ENCODE results near the gene DGLUCY.

DNA sequence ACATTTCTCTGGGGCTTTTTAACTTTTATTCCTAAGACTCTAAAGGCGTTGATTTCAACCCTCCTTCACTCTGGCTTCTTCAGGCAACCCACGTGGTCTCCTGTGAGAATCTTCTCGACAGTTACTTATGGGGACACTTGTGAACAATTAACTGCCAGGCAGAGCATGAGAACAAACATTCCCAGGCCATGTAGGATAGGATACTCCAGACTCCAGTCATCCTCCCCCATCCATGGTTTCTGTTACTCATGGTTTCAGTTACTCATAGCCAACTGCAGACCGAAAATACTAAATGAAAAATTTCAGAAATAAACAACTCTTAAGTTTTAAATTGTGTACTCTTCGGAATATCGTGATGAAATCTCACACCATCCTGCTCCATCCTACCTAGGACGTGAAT is 111.2 kb downstream of the DGLUCY start:
- no peak for TF ChIP-seq MZF1 (tag by site-specific recombination; IDR thresholded peaks at IDR 0.05; ENCODE audit: borderline replicate concordance)
- TF ChIP-seq, protein P1, sequence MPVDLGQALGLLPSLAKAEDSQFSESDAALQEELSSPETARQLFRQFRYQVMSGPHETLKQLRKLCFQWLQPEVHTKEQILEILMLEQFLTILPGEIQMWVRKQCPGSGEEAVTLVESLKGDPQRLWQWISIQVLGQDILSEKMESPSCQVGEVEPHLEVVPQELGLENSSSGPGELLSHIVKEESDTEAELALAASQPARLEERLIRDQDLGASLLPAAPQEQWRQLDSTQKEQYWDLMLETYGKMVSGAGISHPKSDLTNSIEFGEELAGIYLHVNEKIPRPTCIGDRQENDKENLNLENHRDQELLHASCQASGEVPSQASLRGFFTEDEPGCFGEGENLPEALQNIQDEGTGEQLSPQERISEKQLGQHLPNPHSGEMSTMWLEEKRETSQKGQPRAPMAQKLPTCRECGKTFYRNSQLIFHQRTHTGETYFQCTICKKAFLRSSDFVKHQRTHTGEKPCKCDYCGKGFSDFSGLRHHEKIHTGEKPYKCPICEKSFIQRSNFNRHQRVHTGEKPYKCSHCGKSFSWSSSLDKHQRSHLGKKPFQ (tag by site-specific recombination; IDR thresholded peaks at IDR 0.05) = no peak
- no peak for TF ChIP-seq ZNF747 (tag by site-specific recombination; IDR thresholded peaks at IDR 0.05)
